ENCODE measurements around the gene PNPLA6.

GRCh38 chr19:7492142-7492541, 43.4 kb upstream of the PNPLA6 start:
- no peak for TF ChIP-seq CTCF (IDR thresholded peaks at IDR 0.05)
- no peak for TF ChIP-seq POLR2A (IDR thresholded peaks at IDR 0.05)
- TF ChIP-seq EP300 (IDR thresholded peaks at IDR 0.05; ENCODE audit: low read depth): no peak
- no peak for TF ChIP-seq POLR2AphosphoS5 (IDR thresholded peaks at IDR 0.05)

Measured in transverse colon (tissue), 4 donors.